Measurements from ENCODE around the gene HEXA.

The HEXA gene

DNA sequence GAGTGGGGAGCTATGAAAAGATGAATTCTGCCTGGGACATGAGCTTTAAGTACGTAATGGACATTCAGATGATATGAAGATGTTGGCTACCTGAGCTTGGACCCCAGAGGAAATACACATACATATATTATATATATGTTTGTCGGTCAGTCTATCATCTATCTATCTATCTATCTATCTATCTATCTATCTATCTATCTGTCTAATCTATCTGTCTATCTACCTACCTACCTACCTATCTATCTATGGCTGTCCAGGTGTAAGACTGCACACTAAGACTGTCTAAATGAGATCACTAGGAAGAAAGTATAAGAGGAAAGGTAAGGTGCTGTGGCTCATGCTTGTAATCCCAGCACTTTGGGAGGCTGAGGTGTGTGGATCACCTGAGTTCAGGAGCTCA, 37.7 kb downstream of the HEXA start:
- no peak for TF ChIP-seq EZH2 (IDR thresholded peaks at IDR 0.05; ENCODE audit: borderline replicate concordance, low read length)
- TF ChIP-seq, protein P1, sequence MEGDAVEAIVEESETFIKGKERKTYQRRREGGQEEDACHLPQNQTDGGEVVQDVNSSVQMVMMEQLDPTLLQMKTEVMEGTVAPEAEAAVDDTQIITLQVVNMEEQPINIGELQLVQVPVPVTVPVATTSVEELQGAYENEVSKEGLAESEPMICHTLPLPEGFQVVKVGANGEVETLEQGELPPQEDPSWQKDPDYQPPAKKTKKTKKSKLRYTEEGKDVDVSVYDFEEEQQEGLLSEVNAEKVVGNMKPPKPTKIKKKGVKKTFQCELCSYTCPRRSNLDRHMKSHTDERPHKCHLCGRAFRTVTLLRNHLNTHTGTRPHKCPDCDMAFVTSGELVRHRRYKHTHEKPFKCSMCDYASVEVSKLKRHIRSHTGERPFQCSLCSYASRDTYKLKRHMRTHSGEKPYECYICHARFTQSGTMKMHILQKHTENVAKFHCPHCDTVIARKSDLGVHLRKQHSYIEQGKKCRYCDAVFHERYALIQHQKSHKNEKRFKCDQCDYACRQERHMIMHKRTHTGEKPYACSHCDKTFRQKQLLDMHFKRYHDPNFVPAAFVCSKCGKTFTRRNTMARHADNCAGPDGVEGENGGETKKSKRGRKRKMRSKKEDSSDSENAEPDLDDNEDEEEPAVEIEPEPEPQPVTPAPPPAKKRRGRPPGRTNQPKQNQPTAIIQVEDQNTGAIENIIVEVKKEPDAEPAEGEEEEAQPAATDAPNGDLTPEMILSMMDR (IDR thresholded peaks at IDR 0.05; ENCODE audit: low read length): no peak
- no peaks in the 10 kb centered on the region for H3K79me2 ChIP-seq (ENCODE audit: insufficient read depth, low read length)
- no peaks in the 10 kb centered on the region for H3K36me3 ChIP-seq (ENCODE audit: insufficient read depth, low read length)
- no peaks in the 10 kb centered on the region for H4K20me1 ChIP-seq (ENCODE audit: insufficient read depth, low read length)
- H3F3A ChIP-seq (ENCODE audit: insufficient read depth, low read length): no peaks in the 10 kb centered on the region
- no peaks in the 10 kb centered on the region for H3K27me3 ChIP-seq (ENCODE audit: insufficient read depth, low read length)
- no peak overlapping the region for H3K27ac ChIP-seq (ENCODE audit: low read depth, low read length, poor library complexity, severe bottlenecking)
- H3K9me3 ChIP-seq (ENCODE audit: low read length): no peaks in the 10 kb centered on the region
- no peaks in the 10 kb centered on the region for H3K9me2 ChIP-seq (ENCODE audit: low read depth, low read length)
- H3K4me2 ChIP-seq (ENCODE audit: low read length): no peak overlapping the region
- H3K4me3 ChIP-seq (ENCODE audit: low read depth, low read length, poor library complexity, severe bottlenecking): no peak overlapping the region
- no peak overlapping the region for H3K9ac ChIP-seq (ENCODE audit: low read length)
- no peak overlapping the region for H2AFZ ChIP-seq (ENCODE audit: low read length)
- no peaks in the 10 kb centered on the region for H3K4me1 ChIP-seq (ENCODE audit: insufficient read depth, low read length, severe bottlenecking)

DNA sequence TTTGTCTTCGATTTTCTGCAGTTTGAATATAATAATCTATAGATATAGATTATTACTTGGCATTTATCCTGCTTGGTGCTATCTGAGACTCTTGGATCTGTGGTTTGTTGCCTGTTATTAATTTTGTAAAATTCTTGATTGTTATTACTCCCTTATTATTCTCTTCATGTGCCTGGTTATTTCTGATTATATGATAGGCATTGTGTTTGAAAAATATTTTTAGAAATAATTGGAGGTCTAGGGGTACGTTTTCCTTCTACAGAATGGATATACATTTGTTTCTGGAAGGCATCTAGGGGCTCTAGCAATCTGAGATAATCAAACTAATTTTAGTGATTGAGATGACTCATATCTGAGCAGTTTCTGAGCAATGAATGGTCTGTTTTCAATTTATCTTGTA, 41.0 kb downstream of the HEXA start:
- Histone ChIP-seq H3K4me3 (ENCODE audit: low read depth, low read length, poor library complexity, severe bottlenecking) (no peak overlapping the region), H3F3A (ENCODE audit: insufficient read depth, low read length) (no peaks in the 10 kb centered on the region), H4K20me1 (ENCODE audit: insufficient read depth, low read length) (no peaks in the 10 kb centered on the region), H3K4me2 (ENCODE audit: low read length) (no peak overlapping the region), H3K4me1 (ENCODE audit: insufficient read depth, low read length, severe bottlenecking) (no peaks in the 10 kb centered on the region), H3K27me3 (ENCODE audit: insufficient read depth, low read length) (no peaks in the 10 kb centered on the region), H3K79me2 (ENCODE audit: insufficient read depth, low read length) (no peaks in the 10 kb centered on the region), H3K27ac (ENCODE audit: low read depth, low read length, poor library complexity, severe bottlenecking) (no peak overlapping the region), H3K9ac (ENCODE audit: low read length) (no peak overlapping the region), H2AFZ (ENCODE audit: low read length) (no peak overlapping the region), H3K9me3 (ENCODE audit: low read length) (no peaks in the 10 kb centered on the region), H3K36me3 (ENCODE audit: insufficient read depth, low read length) (no peaks in the 10 kb centered on the region), H3K9me2 (ENCODE audit: low read depth, low read length) (no peaks in the 10 kb centered on the region)
- no peak for TF ChIP-seq EZH2 (IDR thresholded peaks at IDR 0.05; ENCODE audit: borderline replicate concordance, low read length)
- TF ChIP-seq, protein P1 (IDR thresholded peaks at IDR 0.05; ENCODE audit: low read length): no peak

DNA sequence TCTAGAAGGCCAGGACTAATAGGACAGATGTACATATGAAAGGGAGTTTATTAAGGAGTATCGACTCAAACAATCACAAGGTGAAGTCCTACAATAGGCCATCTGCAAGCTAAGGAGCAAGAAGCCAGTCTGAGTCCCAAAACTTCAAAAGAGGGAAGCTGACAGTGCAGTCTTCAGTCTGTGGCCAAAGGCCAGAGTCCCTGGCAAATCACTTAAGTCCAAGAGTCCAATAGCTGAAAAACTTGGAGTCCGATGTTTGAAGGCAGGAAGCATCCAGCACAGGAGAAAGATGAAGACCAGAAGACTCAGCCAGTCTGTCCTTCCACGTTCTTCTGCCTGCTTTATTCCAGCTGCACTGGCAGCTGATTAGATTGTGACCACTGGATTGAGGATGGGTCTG, 44.8 kb downstream of the HEXA start:
- no peaks in the 10 kb centered on the region for H4K20me1 ChIP-seq (ENCODE audit: insufficient read depth, low read length)
- H3K27ac ChIP-seq (ENCODE audit: low read depth, low read length, poor library complexity, severe bottlenecking): no peak overlapping the region
- H3K4me3 ChIP-seq (ENCODE audit: low read depth, low read length, poor library complexity, severe bottlenecking): no peak overlapping the region
- no peaks in the 10 kb centered on the region for H3K79me2 ChIP-seq (ENCODE audit: insufficient read depth, low read length)
- no peak overlapping the region for H2AFZ ChIP-seq (ENCODE audit: low read length)
- H3K4me2 ChIP-seq (ENCODE audit: low read length): no peak overlapping the region
- no peaks in the 10 kb centered on the region for H3K27me3 ChIP-seq (ENCODE audit: insufficient read depth, low read length)
- H3K4me1 ChIP-seq (ENCODE audit: insufficient read depth, low read length, severe bottlenecking): no peaks in the 10 kb centered on the region
- no peaks in the 10 kb centered on the region for H3K9me3 ChIP-seq (ENCODE audit: low read length)
- H3F3A ChIP-seq (ENCODE audit: insufficient read depth, low read length): no peaks in the 10 kb centered on the region
- TF ChIP-seq EZH2 (IDR thresholded peaks at IDR 0.05; ENCODE audit: borderline replicate concordance, low read length): no peak
- TF ChIP-seq, protein P1 (IDR thresholded peaks at IDR 0.05; ENCODE audit: low read length): no peak
- H3K9ac ChIP-seq (ENCODE audit: low read length): no peak overlapping the region
- peaks cover 7% of the 10 kb centered on the region; the same call in 1 of the 2 replicates for H3K36me3 ChIP-seq (ENCODE audit: insufficient read depth, low read length)
- no peaks in the 10 kb centered on the region for H3K9me2 ChIP-seq (ENCODE audit: low read depth, low read length)

Data from OCI-LY1 (cell line).